HepG2 (cell line): ENCODE measurements around the gene DDX18. TPM values are rescaled to one million over a fixed set of nuclear protein-coding genes. Genes with fewer than 3 reads are reported as not detected.

Experiments
- ATAC-seq: fragments of 200-7000 bp; cut with Tn5 transposase; 3 replicates; pipeline ENCODE4 v1.9.1; 2020; ENCODE audit warnings: mild to moderate bottlenecking, moderate library complexity
- BruUV-seq: library from RNA; stranded (reverse); fragments of 400-500 nt; replicated peaks from 2 replicates; lab custom pipeline; 2021; lab: Mats Ljungman, UMichigan
- CTCF ChIA-PET: fragments of 300-600 bp; formaldehyde crosslinking; extraction: SDS; loops from one replicate; lab custom pipeline; 2021; ENCODE audit warnings: low total read pairs, inconsistent platforms, low intra/inter-chr PET ratio; lab: Yijun Ruan, JAX
- POLR2A ChIA-PET: fragments of 350-600 bp; sonication (Branson Sonifier 250); formaldehyde crosslinking; loops from one replicate; lab custom pipeline; 2020; ENCODE audit warnings: antibody characterized with exemption, inconsistent platforms; lab: Yijun Ruan, JAX
- DNase-seq: peaks from one replicate; pipeline ENCODE4 v3.0.0-alpha.2; 2015; ENCODE audit warnings: low spot score
- FAIRE-seq: peaks from 3 replicates; lab custom pipeline; 2011; peaks lifted over from hg19 to GRCh38; lab: Jason Lieb, UNC
- H2AFZ ChIP-seq: one replicate; pipeline ENCODE4 v1.6.1; 2011; ENCODE audit warnings: low read length, inconsistent platforms
- H3K27ac ChIP-seq: fragments of 300-600 bp; 3 replicates; pipeline ENCODE4 v1.8.0; 2011; ENCODE audit warnings: mixed run types, mild to moderate bottlenecking, mixed read lengths, low read length, inconsistent platforms; ENCODE audit not compliant: insufficient read depth; ENCODE audit errors: extremely low read length
- H3K27me3 ChIP-seq, 2 experiments: fragments of 200-600 bp in 1 of 2; 2 replicates in 1 of 2; 3 replicates in 1 of 2; pipeline versions ENCODE4 v1.6.0 to v1.8.0; 2011; ENCODE audit warnings: low read length in 2 of 2, mild to moderate bottlenecking in 2 of 2, moderate library complexity in 2 of 2, inconsistent platforms in 1 of 2; ENCODE audit not compliant: insufficient read depth in 2 of 2, control insufficient read depth in 1 of 2
- H3K36me3 ChIP-seq, 2 experiments: fragments of 200-600 bp in 1 of 2; replicated peaks in 1 of 2; 2 replicates in 1 of 2; 3 replicates in 1 of 2; pipeline versions ENCODE4 v1.5.1 to v1.8.0; 2011; ENCODE audit warnings: low read length in 2 of 2, inconsistent platforms in 1 of 2; ENCODE audit not compliant: insufficient read depth in 2 of 2, control insufficient read depth in 1 of 2
- H3K4me1 ChIP-seq: 2 replicates; pipeline ENCODE4 v1.5.1; 2012; ENCODE audit warnings: low read length, inconsistent platforms; ENCODE audit not compliant: insufficient read depth
- H3K4me2 ChIP-seq: 2 replicates; pipeline ENCODE4 v1.6.0; 2011; ENCODE audit warnings: low read depth, low read length, inconsistent platforms
- H3K4me3 ChIP-seq, 3 experiments: fragments of 200-600 bp in 1 of 3; sonication (generic), shearing (Covaris generic) in 1 of 3; replicated peaks in 1 of 3; 2 replicates each; pipeline ENCODE4 v1.5.1; 2011 to 2016; ENCODE audit warnings: low read length in 3 of 3, inconsistent platforms in 2 of 3, low read depth in 2 of 3, mild to moderate bottlenecking in 2 of 3, control low read depth in 1 of 3, mixed read lengths in 1 of 3; ENCODE audit not compliant: insufficient read depth in 1 of 3
- H3K79me2 ChIP-seq: one replicate; pipeline ENCODE4 v1.6.1; 2011; ENCODE audit warnings: low read length, inconsistent platforms; ENCODE audit not compliant: insufficient read depth
- H3K9ac ChIP-seq: 2 replicates; pipeline ENCODE4 v1.6.0; 2011; ENCODE audit warnings: mild to moderate bottlenecking, low read depth, low read length, inconsistent platforms; ENCODE audit not compliant: insufficient read depth
- H3K9me3 ChIP-seq: 2 replicates; pipeline ENCODE4 v1.5.1; 2012; ENCODE audit warnings: mild to moderate bottlenecking, low read length
- H4K20me1 ChIP-seq: 2 replicates; pipeline ENCODE4 v1.6.0; 2011; ENCODE audit warnings: inconsistent platforms, mild to moderate bottlenecking, low read length, moderate library complexity; ENCODE audit not compliant: insufficient read depth
- CAMTA2 ChIP-seq: sonication (generic); formaldehyde crosslinking; IDR thresholded peaks from 2 replicates; pipeline ENCODE4 v1.4.0; 2020; ENCODE audit warnings: mild to moderate bottlenecking, missing genetic modification reagents, borderline replicate concordance
- EEA1 ChIP-seq: sonication (generic); formaldehyde crosslinking; IDR thresholded peaks from 2 replicates; pipeline ENCODE4 v1.5.1; 2020; ENCODE audit warnings: mild to moderate bottlenecking, missing genetic modification reagents, borderline replicate concordance
- ELF1 ChIP-seq: sonication (generic); formaldehyde crosslinking; IDR thresholded peaks from 2 replicates; pipeline ENCODE4 v1.4.0; 2020; ENCODE audit warnings: missing genetic modification reagents
- HES4 ChIP-seq: sonication (generic); formaldehyde crosslinking; IDR thresholded peaks from 2 replicates; pipeline ENCODE4 v1.9.0; 2021; ENCODE audit warnings: mild to moderate bottlenecking, missing genetic modification reagents, borderline replicate concordance
- MTF1 ChIP-seq: sonication (generic); formaldehyde crosslinking; IDR thresholded peaks from 2 replicates; pipeline ENCODE4 v1.5.0; 2020; ENCODE audit warnings: missing genetic modification reagents
- POLR2A ChIP-seq, 2 experiments: IDR thresholded peaks; 2 replicates each; pipeline ENCODE4 v1.6.1; 2011; ENCODE audit warnings: low read depth in 2 of 2, low read length in 2 of 2, mild to moderate bottlenecking in 1 of 2, moderate library complexity in 1 of 2; ENCODE audit not compliant: insufficient read depth in 1 of 2
- POLR2G ChIP-seq: fragments of 200-400 bp; formaldehyde crosslinking; IDR thresholded peaks from 2 replicates; pipeline ENCODE4 v1.6.1; 2018; ENCODE audit warnings: mild to moderate bottlenecking, low read depth, low read length, moderate library complexity
- RBAK ChIP-seq: sonication (generic); formaldehyde crosslinking; IDR thresholded peaks from 2 replicates; pipeline ENCODE4 v1.5.1; 2020; ENCODE audit warnings: mild to moderate bottlenecking, missing genetic modification reagents
- REST ChIP-seq, 2 experiments: IDR thresholded peaks; 2 replicates each; pipeline ENCODE4 v1.6.1; 2011 to 2012; ENCODE audit warnings: low read length in 2 of 2, borderline replicate concordance in 1 of 2, low read depth in 1 of 2, mild to moderate bottlenecking in 1 of 2, moderate library complexity in 1 of 2
- SALL1 ChIP-seq: sonication (generic); formaldehyde crosslinking; IDR thresholded peaks from 2 replicates; pipeline ENCODE4 v1.8.0; 2022; ENCODE audit warnings: mild to moderate bottlenecking, missing genetic modification reagents
- SAP130 ChIP-seq: IDR thresholded peaks from 2 replicates; pipeline ENCODE4 v1.6.1; 2016; ENCODE audit warnings: low read depth
- SUZ12 ChIP-seq: fragments of 150-350 bp; IDR thresholded peaks from 2 replicates; pipeline ENCODE4 v1.6.1; 2014; ENCODE audit warnings: low read depth, low read length
- ZBTB43 ChIP-seq: sonication (generic); formaldehyde crosslinking; conservative IDR thresholded peaks from 2 replicates; pipeline ENCODE4 v1.4.0; 2020; ENCODE audit warnings: missing genetic modification reagents
- ZNF441 ChIP-seq: sonication (generic); formaldehyde crosslinking; IDR thresholded peaks from 2 replicates; pipeline ENCODE4 v1.7.0; 2021; ENCODE audit warnings: missing genetic modification reagents, borderline replicate concordance
- ZNF574 ChIP-seq: sonication (generic); formaldehyde crosslinking; IDR thresholded peaks from 2 replicates; pipeline ENCODE4 v1.4.0; 2020; ENCODE audit warnings: missing genetic modification reagents
- ZSCAN9 ChIP-seq: IDR thresholded peaks from 2 replicates; pipeline ENCODE4 v1.6.1; 2016; ENCODE audit warnings: borderline replicate concordance
- WGBS: methylation state at CpG from one replicate; pipeline ENCODE4 v1.1.6; 2017; ENCODE audit warnings: low lambda C conversion rate; 5-methylcytosine and 5-hydroxymethylcytosine counted together
- in situ Hi-C: cut with HindIII; loops from 2 replicates; pipeline ENCODE4 v1.10.0; 2017; ENCODE audit warnings: low pct_unique_long_range_greater_than_20kb; ENCODE audit not compliant: extremely low pct_ligation_motif_present
- intact Hi-C: fragments of 100-400 bp; cut with micrococcal nuclease; formaldehyde crosslinking; loops from one replicate; pipeline ENCODE4 v1.10.0; 2022; ENCODE audit not compliant: unreplicated experiment
- polyA plus RNA-seq, 8 experiments: library from polyadenylated mRNA; depleted of rRNA in 3 of 8; stranded (reverse) in 7 of 8; unstranded in 1 of 8; fragments of >200 nt; fragmentation: Illumina TruSeq in 4 of 8; extraction: Trizol in 4 of 8; gene quantifications; 2 replicates each; pipeline versions ENCODE4 v1.2.1 to v1.2.3, GENCODE V29; 2011 to 2016; ENCODE audit warnings: low read depth in 4 of 8, missing spikeins in 1 of 8, mixed read lengths in 1 of 8; ENCODE audit not compliant: insufficient read depth in 1 of 8
- total RNA-seq, 5 experiments: library from RNA; depleted of rRNA; stranded (reverse); fragments of >200 nt; fragmentation: Illumina TruSeq; extraction: Trizol; gene quantifications; 2 replicates each; pipeline ENCODE4 v1.2.3, GENCODE V29; 2016; ENCODE audit warnings: low read depth in 1 of 5

DDX18 gene
- total and polyA plus RNA-seq, 2 of the 13 experiments (the other 11 are each of a cell fraction or from before 2014, with no cell fraction given) = 64.0 to 134 TPM

GRCh38 chr2:117832332-117832731, 17.8 kb downstream of the DDX18 start (continued):
- TF ChIP-seq ZNF441 (CRISPR knock-in tag) = no peak

DNA sequence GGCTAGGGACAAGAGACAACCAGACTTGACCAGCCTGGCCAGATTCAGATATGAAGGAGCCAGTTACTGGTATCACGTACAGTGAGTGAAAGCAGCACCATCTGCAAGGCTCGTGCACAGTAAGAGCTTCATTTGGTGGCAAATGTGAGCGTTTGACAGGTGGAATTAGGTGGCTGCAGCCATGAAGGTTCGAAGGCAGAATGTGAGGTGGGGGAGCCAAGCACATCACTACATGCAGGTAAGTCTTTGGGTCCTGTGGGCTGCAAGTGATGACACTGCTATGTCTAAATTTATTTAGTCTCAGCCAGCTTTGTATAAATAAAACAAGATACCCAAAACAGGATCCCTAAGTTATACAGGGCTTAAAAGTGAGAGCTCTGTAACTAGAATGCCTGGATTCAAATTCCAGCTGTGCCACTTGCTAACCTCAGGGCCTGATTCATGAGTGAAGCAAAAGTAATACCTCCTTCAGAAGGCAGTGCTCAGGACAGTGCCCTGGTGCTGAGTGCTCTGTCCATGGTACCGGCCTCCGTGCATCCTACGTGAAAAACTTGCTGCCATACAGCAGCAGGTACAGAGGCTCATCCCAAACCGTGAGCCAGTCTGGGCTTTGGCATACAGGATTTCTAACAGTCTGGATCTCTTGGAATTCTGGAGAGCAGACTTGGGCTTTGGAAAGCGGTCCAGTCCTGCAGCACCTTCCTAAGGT, 18.6 kb downstream of the DDX18 start:
- H3K9ac ChIP-seq = no peak overlapping the region
- no peak overlapping the region for H3K4me3 ChIP-seq
- intact Hi-C loops (no loop called here), in situ Hi-C loops (no loop called here)
- no peak for FAIRE-seq
- H3K36me3 ChIP-seq = peaks cover 7 to 48% of the 10 kb centered on the region in 2 experiments
- no peaks in the 10 kb centered on the region for H3K9me3 ChIP-seq
- no peaks in the 10 kb centered on the region for H3K27me3 ChIP-seq
- H4K20me1 ChIP-seq = no peaks in the 10 kb centered on the region
- DNase-seq = no peak
- H3K4me1 ChIP-seq = peaks cover 15% of the 10 kb centered on the region
- 89% methylated on average over 9 of the region's 9 CpGs for WGBS
- H3K27ac ChIP-seq = no peak overlapping the region
- no TSS peak for BruUV-seq
- no peaks in the 10 kb centered on the region for H3K79me2 ChIP-seq
- ChIA-PET POLR2A (no interaction called here), CTCF (no interaction called here)
- no peak overlapping the region for H3K4me2 ChIP-seq
- no peak overlapping the region for H2AFZ ChIP-seq
- no peak for ATAC-seq
- no peak for TF ChIP-seq ZNF574
- no peak for TF ChIP-seq SUZ12
- TF ChIP-seq POLR2A (IDR thresholded peaks at IDR 0.05; ENCODE audit: insufficient read depth in 1 of 2, low read depth in 2 of 2, low read length in 2 of 2) = 0 out of 4 replicates have a peak, but pooled peaks of 1 of the 2 experiments have one; percentile 29
- TF ChIP-seq ZSCAN9 (CRISPR knock-in tag) = 0 out of 2 replicates have a peak, but pooled peaks have one; percentile 52
- TF ChIP-seq SALL1 (CRISPR knock-in tag) = 0 out of 2 replicates have a peak, but pooled peaks have one; percentile 16
- TF ChIP-seq SAP130 (CRISPR knock-in tag) = 0 out of 2 replicates have a peak, but pooled peaks have one; percentile 39
- TF ChIP-seq RBAK = no peak
- no peak for TF ChIP-seq EEA1 (CRISPR knock-in tag)
- 0 out of 2 replicates have a peak, but pooled peaks have one; percentile 28 for TF ChIP-seq POLR2G
- no peak for TF ChIP-seq ZBTB43 (CRISPR knock-in tag)
- TF ChIP-seq MTF1 (CRISPR knock-in tag) = no peak
- no peak for TF ChIP-seq ELF1 (CRISPR knock-in tag)
- no peak for TF ChIP-seq CAMTA2 (CRISPR knock-in tag)
- no peak for TF ChIP-seq HES4 (CRISPR knock-in tag)
- TF ChIP-seq REST (IDR thresholded peaks at IDR 0.05; ENCODE audit: borderline replicate concordance in 1 of 2, low read depth in 1 of 2, low read length in 2 of 2) = peak; percentile 82 to 94
